Endothelial cell of umbilical vein (primary cell): Measurements from ENCODE around the gene NEIL3.

ENCODE experiments used
- EZH2 ChIP-seq: IDR thresholded peaks from 2 replicates; pipeline ENCODE4 v1.6.1; 2012; ENCODE audit warnings: borderline replicate concordance, low read depth, mild to moderate bottlenecking, moderate library complexity, low read length, inconsistent platforms; ENCODE audit not compliant: severe bottlenecking
- MYC ChIP-seq: IDR thresholded peaks from one replicate; pipeline ENCODE4 v1.6.1; 2011; ENCODE audit warnings: mild to moderate bottlenecking, low read depth, low read length
- POLR2A ChIP-seq: IDR thresholded peaks from 2 replicates; pipeline ENCODE4 v1.6.1; 2012; ENCODE audit warnings: low read depth, mild to moderate bottlenecking, control low read depth, low read length
- TF ChIP-seq, protein P1 (sequence below), 2 donors: IDR thresholded peaks; 1 replicate in 1 of 2; 2 replicates in 1 of 2; pipeline ENCODE4 v1.5.1; 2011; ENCODE audit warnings: low read length in 2 of 2, mild to moderate bottlenecking in 2 of 2, moderate library complexity in 2 of 2, control low read depth in 1 of 2, inconsistent platforms in 1 of 2, low read depth in 1 of 2; ENCODE audit not compliant: insufficient read depth in 1 of 2; ENCODE audit errors: extremely low read depth in 1 of 2

DNA sequence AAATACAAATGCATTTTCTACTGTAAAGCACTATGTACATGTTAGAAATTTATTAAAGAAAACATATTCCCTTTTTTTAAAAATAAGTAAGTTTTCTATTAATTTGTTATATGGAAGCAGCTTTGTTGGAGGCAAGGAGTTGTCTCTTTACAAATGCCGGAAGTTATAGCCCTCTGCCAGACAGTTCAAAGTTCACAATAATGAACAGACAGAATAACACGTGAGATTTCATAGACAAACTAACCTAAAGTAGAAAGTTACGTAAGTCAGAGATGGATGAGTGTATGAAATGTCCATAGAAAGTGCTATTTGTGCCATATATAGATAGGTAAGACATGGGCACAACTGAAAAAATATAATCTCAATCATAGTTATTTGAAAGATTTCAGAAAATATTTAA lies 43.9 kb upstream of the NEIL3 start:
- TF ChIP-seq POLR2A: no peak
- TF ChIP-seq, protein P1, sequence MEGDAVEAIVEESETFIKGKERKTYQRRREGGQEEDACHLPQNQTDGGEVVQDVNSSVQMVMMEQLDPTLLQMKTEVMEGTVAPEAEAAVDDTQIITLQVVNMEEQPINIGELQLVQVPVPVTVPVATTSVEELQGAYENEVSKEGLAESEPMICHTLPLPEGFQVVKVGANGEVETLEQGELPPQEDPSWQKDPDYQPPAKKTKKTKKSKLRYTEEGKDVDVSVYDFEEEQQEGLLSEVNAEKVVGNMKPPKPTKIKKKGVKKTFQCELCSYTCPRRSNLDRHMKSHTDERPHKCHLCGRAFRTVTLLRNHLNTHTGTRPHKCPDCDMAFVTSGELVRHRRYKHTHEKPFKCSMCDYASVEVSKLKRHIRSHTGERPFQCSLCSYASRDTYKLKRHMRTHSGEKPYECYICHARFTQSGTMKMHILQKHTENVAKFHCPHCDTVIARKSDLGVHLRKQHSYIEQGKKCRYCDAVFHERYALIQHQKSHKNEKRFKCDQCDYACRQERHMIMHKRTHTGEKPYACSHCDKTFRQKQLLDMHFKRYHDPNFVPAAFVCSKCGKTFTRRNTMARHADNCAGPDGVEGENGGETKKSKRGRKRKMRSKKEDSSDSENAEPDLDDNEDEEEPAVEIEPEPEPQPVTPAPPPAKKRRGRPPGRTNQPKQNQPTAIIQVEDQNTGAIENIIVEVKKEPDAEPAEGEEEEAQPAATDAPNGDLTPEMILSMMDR (IDR thresholded peaks at IDR 0.05; ENCODE audit: extremely low read depth in 1 of 2, insufficient read depth in 1 of 2, low read depth in 1 of 2, low read length in 2 of 2): no peak
- TF ChIP-seq MYC: no peak
- no peak for TF ChIP-seq EZH2
